CD4-positive, alpha-beta T cell treated with Interleukin-2 at 100 ng/mL for 4 hours (primary cell): ENCODE results near the gene UBE2H.
"Not testable (repeated sequence)": the region's sequence is repeated elsewhere in the genome, so short reads cannot be mapped to it uniquely, and the experiment has no call there.

Source experiments
- DNase-seq: peaks from one replicate; pipeline ENCODE4 v3.0.0-alpha.2; 2020; ENCODE audit warnings: low spot score

The UBE2H gene

DNA sequence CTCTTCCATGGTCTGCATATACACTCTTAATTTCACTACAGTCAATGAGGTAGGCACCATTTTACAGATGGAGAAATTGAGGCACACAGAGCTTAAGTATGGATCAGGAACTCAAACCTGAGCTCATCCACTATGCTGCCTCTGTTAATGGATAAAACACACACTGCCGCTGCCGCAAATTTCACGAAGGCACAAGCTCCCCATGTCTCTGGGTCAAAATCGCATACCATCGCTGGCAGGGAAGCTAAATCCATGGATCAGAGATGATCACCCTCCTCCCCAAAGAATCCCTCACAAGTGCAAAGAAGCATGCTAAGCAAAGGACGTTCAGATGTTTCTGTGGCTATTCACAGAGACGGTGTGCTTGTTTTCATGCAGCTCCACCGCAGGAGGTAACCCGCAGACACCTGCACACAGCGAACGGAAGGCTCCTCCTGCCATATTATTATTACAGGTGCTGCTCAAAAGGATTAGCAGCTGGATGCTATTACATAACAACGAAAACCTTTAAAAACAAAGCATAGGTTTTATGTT, 109.3 kb downstream of the UBE2H start:
- DNase-seq: no peak

DNA sequence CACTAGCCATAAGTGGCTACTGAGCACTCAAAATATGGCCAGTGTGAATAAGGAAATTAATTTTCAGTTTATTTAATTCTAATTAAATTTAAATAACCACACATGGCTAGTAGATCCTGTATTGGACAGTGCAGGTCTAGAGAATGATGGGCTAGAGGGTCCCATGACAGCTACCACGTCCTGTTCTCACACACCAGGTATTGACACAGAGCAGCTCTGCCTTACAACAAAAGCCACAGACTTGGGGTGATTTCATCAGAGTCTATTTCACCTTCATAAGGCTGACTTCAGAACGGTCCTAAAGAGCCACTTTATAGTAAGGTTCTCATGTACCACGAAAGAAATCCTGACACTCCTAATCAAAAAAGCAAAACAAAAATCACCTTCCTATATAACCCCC, 111.3 kb downstream of the UBE2H start:
- DNase-seq: no peak

DNA sequence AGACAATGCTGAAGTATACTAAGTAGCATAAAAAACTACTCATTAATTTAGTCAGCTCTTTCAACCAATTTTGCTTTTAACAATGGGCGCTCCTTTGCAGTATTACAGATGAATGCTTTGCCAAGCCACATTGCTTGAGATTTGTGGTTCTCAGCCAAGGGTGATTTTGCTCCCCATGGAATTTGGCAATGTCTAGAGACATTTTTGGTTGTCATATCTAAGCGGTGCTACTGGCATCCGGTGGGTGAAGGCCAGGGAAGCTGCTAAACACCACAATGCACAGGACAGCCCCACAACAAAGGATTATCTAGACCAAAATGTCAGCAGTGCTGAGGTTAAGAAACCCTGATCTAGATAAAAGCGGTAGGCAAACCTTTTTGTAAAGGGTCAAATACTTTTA, 112.0 kb downstream of the UBE2H start:
- no peak for DNase-seq

DNA sequence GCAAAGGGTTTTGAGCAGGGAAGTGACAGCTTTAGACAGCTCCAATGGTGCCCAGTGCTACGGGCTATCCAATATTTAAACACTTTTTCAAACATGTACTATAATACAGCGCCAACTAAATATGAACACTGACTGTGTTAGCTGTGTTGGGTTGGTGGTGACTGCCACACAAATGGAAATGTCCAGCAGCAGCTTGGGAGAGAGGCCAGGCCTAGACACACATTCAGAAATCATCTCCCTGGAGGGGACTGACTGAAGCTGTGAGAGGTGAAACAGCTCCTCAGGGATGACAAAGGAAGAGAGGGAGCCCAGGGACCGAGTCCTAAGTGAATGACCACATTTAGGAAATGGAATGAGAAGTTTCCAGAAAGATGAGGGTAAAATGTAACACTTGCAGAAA, 115.8 kb downstream of the UBE2H start:
- DNase-seq: no peak

DNA sequence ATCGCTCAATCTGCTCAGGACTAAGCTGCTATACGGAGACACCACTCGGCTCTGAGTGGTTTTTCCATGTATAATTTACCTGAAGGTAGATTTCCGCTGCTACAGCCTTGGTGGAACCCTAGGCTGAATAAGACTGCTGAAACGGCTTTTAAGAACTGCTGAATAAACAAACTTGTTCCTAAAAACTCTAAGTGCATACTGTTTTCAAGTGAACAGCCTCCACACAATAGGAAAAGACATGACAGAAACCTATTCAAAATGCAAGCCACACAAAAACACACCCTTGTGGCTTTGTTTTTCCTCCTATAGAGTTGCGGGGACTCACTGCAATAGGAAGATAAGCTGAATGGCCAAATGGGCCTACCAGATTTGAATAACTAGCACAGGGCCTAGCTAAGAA, 117.2 kb downstream of the UBE2H start:
- DNase-seq: no peak

DNA sequence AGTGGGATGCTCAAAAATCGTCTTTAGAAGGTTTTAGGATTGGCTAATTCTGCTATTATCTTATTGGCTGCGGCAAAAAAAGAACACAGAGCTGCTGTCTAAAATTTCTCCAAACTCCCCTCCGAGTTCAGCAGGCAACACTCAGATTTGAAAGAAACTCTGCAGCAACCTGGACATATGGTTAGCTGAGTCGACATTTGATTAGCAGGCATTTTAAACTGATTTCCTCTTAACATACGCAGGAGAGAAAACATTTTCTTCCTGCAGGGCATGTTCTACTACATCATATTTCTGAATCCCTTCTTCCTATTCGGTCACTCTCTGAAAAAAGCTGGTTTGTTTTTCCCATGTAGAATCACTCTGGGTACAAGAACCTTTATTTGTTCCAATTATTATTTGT, 119.4 kb downstream of the UBE2H start:
- DNase-seq: not testable (repeated sequence)

DNA sequence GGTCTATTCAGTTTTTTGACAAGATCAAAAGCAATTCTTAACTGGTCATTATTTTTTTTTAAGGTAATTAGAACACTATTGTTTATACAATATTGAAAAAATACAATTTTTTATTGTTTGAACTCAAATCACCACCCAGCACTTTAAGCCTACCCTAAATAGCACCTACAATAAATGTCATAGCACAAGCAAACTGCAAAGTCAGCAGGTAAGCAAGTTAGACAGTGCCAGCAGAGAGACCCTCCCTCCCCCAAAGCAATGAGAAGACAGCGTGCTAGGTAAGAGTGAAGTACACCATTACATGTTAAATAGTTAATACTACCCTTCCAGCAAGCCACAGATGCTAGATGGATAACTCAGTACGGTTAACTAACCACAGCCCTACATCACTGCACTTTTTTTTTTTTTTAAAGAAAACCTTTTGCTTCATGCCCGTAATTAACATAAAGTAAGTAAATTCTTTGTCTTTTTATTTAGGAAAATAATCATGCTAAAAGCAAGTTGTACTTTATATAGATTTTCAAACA, 120.0 kb downstream of the UBE2H start:
- DNase-seq: no peak

DNA sequence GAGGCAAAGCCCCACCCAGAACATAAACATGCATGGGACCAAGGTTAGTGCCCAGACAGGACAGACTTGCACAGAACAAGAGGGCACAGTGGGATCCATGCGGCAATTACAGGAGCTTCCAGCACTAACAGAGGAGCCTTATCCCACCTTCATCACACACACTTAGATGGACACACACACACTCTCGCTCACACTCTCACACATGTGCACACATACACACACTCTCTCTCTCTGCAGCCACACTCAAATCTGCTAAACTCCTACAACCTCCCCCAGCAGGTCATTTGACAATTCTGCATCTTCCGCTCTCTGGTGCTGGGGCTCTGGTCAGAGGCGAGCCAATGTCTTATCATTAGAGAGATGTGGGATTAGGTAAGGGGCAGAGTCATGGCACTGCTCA, 120.5 kb downstream of the UBE2H start:
- no peak for DNase-seq

DNA sequence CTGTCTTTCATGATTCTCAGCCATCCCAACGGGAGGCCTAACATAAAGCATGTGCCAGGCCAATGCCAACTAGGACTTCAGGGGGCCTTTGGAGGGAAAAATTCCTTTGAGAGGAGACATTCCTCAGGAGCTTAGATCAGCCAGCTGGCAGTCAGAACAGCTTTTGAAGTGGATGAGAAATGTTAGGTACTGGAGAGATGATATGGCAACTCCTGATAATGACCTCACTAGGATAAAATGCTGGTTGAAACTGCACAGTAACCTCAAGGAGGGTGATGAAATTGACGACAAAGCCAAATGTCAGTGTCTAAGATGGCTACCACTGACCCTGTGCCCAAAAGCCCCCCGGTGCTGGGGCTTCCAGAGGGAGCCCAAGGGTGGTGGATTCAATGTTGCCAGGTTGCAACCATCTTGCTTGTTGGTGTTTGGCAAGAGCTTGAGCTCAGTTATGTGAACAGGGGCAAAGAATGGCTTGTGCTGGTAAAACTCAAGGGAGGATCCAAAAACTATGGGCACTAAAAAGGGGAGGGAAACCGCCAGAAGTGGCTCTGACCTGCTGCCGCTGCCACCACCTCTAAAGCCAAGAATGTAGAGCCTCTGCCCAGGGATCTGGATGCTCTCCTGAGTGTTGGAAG, 121.2 kb downstream of the UBE2H start:
- DNase-seq: no peak

DNA sequence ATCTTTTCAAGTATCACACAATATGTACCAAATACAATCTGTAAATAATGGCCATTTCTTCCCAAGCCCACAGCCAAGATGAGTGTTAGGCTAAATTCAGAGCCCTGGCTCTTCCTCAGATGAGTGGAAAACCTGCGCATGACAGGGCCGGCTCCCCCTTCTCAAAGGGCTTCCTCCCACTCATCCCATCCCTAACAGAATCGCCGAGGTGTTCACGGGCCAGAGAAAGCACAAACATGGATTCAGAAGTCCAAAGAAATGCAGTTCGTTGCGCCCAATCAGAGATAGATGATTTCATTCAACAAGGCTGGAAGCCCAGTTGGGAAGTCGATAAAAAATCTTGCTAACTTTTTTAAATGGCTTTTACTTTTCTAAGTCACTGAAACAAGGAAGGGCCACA, 121.8 kb downstream of the UBE2H start:
- DNase-seq: no peak

DNA sequence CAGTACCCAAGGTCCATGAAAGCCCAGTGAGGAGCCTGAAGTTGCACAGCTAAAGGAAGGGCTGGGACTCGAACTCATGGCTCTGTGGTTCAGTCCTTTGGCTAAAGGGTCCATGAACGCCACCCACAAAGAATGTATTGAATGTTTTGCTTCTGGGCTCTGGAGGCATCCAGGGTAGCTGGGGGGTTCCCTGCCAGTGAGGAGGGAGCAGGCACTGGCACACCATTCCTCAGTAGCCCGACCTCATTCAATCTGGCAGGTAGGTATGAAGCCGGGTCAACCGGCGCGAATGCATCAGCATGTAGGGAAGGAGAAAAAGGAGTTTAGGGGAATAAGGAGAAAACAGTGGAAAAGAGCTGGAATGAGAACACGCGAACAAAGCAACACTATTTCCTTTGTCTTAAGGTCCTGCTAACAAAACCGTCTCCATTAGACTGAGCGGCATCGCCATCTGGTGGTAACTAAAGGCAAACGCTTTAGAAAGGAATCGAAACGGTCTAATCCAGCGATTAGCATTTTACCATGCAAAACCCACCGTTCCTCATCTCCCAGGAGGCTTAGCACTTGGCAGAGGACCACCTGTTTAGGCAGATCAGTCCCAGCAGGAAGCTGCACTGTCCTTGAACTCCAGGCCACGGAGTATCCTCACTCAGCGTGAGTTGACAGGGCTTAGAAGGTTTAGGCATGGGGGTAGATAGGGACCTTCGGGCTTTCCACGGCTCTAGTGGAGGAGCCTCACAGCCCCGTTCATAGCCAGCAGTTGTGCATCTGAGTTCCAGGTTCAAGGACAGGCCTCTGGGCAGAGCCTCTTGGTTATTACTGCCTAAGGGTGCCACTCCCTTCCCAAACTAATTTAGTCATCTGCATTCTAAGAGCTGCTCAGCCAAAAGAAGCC, 122.8 kb downstream of the UBE2H start:
- DNase-seq: peak; percentile 68

DNA sequence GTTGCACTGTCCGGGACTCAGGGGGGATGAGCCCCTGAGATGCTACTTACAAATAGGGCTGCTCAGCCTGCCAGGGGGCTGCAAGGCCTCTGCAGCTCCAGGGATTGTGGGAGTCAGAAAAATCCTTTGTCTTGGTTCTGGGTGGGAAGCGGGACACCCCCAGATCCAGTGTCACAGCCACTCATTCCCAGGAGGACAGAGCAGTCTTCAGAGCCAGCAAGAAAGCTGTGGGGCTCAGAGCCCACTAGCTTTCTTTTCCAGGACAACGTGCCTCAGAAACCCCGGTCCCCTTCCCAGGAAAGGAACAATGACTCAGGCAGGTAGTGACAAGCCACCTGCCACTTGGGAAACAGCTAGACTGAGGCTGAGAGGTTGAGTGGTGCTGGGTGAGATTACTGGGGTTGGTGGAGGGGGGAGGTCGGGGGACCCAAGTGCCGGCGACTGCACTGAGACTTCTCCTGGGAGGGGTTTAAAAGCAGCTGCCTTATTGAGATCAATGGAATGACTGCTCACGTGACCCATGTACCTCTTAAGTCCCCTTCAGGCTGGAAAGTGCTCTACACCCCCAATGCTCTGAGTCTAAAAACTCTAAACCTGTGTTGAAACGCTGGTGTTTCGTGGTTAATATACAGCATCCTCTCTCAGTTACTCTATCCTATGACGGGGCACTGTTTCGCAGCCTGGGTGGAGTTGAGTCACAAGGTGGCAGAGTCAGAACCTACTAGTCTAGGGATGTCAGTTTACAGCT, 123.6 kb downstream of the UBE2H start:
- DNase-seq: no peak

DNA sequence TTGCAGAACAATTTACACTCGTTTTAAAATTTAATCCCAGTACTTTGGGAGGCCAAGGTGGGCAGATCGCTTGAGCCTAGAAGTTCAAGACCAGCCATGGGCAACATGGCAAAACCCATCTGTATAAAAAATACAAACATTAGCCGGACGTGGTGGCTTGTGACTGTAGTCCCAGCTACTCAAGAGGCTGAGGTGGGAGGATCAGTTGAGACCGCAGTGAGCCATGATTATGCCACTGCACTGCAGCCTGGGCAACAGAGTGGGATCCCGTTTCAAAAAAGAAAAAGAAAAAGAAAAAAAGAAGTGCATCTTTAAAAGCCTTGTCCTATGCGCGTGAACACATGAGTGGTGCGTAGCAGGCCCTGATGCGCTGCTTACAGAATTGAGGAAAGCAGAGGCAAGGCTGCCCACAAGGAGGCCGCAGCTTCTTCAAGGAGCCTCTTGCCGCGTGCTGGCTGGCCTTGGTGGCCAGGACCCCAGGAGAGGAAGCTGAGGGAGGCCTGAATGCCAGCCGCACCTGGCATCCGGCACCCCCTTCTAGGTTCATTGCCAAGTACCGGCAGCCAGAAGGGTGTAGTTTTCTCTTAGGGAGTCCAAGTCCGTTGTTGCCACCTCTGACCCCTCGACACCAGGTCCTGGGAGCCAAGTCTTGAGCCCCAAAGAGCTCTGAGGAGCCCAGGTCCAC, 124.5 kb downstream of the UBE2H start:
- DNase-seq: no peak

DNA sequence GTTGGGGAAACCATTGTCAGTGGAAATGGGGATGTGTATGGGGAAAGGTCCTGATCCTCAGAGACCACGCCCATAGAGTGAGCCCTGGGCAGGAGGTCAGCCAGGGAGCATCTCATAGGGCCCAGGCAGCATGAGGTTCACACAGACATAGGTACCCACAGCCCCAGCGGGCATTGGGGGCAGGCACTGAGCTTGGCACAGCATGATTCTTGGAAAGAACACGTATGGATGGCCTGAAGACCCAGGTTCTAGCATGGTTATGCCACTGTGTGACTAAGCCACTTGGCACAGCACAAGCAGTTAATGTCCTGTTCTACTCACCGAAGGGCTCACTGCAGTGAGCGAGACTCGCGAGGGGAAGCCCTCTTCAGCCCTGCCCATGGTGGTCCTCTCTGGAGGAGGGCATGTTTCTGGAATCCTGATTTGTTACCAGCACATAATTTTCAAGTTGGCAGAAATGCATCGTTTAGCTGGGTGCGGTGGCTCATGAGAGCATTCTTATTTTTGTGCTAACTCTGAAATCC, 125.2 kb downstream of the UBE2H start:
- no peak for DNase-seq

DNA sequence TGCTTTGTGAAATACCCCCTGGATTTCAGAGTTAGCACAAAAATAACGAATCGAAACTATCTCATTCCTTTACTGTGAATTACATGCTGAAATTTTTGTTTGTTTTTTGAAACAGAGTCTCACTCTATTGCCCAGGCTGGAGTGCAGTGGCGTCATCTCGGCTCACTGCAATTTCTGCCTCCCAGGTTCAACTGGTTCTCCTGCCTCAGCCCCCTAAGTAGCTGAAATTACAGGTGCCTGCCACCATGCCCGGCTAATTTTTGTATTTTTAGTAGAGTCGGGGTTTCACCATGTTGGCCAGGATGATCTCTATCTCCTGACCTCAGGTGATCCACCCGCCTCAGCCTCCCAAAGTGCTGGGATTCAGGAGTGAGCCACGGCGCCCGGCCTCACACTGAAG, 125.9 kb downstream of the UBE2H start:
- DNase-seq: not testable (repeated sequence)

DNA sequence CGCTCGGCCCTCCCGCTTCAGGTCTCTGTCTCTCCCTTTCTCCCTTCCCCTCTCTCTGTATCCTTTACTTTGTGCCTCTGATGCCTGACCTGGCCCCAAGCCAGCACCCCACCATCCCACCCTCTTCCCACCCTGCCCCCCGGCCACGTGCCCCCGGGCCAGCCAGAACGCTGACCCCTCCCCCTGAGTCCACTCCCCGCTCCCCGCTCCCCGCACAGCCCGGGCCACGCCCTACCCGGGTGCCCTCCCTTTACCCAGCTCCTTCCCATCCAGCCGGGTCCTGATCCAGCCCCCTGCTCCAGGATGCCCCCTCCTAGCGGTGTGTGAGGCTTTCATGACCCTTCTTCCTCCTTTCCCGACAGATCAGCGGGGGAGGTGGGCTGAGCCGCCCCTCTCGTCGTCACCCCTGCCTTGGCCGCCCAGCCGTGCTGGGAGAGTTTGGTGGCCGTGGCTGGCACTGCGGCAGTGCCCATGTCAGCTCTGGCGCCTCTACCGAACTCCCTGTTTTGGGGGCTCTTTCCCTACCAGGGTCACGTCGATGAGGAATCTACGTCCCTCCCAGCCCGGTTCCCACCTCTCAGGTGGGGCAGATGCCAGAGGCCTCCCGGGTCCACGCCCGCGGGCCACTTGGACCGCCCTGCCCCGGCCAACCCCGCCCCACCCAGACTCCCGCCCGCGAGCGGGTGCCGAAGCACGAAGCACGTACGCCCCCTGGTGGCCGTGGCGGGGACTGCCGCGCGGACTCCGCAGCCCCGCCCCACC, 127.4 kb downstream of the UBE2H start:
- DNase-seq: peak; percentile 86

DNA sequence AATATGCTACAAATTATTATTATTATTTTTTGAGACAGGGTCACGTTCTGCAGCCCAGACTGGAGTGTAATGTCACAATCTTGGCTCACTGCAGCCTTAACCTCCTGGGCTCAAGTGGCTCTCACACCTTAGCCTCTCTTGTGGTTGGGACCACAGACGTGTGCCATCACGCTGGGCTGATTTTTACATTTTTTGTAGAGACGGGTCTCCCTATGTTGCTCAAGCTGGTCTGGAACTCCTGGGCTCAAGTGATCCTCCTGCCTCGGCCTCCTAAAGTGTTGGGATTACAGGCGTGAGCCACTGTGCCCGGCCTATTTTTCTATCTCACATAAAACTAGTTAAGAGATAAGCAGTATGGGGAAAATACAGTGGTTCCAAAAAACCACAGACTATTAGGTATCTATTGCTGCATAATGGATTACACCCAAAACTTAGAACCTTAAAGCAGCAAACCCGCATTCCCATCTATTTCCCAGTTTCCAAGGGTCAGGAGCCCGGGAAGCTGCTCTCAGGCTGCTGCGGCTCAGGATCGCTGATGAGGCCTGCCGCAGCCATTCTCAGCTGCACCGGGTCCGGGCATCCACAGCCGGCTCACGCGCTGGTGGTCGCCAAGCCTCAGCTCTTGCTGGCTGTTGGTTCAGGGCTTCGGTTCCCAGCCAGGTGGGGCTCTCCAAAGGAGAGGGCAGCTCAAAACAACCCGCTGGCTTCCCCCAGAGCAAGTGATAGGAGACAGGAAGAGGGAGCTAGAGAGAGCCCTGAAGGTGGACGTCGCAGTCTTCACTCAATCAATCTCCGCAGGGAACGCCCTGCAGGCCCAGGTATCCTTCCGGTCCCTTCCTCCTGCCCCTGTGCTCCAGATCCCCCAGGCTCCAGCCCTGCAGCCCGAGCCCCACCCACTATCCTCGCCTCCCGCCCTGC, 128.2 kb downstream of the UBE2H start:
- DNase-seq: peak; percentile 11

DNA sequence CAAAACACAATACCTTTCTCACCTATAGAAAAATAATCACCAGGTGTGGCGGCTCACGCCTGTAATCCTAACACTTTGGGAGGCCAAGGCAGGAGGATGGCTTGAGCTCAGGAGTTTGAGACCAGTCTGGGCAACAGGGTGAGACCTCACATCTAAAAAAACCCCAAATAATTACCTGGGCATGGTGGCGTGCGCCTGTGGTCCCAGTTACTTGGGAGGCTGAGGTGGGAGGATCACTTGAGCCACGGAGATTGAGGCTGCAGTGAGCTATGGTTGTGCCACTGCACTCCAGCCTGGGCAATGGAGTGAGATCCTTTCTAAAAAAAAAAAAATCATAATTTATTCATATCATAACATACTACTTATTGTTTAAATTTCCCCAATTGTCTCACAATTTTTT, 129.6 kb downstream of the UBE2H start:
- not testable (repeated sequence) for DNase-seq

DNA sequence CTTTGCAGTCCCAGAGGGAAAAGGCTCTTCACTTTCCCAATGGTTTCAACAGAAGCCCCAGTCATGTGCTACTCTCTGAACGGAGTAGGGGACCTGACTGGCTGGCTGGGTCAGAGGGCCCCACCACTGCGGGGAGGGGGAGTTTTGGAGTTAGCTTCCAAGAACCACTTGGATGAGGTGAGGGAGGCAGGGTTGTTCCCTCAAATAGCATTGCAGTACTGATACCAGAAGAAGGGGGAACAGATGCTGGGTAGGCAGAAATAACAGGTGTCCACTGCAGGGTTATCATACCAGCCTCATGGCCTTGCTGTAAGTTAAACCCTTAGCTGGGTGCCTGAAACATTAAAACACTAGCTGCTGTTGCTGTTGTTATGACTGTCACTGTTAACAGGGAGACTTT, 131.3 kb downstream of the UBE2H start:
- DNase-seq: no peak

DNA sequence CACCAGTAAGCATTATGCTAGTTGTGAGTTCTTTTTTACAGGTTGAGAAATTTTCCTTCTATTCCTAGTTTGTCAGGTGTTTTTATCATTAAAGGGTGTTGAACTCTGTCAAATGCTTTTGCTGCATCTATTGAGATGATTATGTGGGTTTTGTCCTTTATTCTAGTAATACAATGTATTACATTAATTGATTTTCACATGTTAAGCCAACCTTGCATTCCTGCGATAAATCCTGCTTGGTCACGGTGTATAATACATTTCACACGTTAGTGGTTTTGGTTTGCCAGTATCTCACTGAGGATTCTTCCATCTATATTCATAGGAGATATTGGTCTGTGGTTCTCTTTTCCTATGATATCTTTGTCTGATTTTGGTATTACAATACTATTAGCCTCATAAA, 136.0 kb downstream of the UBE2H start:
- DNase-seq: no peak
